ENCODE measurements around the gene HDAC10.

Gene HDAC10

DNA sequence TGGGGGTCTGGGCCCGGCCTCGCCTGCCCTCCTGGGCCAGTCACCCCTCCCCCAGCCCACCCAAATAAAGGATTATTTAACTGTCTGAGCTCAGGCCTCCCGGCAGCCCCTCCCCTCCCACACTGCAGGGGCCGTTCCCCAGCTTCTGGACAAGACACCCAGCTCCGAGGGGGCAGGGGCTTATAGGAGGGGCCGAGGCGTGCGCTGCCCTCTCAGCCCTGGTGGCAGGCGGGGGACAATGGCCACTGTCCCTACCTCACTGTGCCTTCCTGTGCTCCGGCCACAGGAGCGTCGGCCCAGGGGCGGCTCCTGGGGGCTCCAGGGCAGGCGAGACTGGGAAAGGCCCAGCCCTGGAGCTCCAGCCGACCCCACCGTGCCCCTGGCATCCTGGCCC lies 52.4 kb downstream of the HDAC10 start:
- no peak for DNase-seq

DNA sequence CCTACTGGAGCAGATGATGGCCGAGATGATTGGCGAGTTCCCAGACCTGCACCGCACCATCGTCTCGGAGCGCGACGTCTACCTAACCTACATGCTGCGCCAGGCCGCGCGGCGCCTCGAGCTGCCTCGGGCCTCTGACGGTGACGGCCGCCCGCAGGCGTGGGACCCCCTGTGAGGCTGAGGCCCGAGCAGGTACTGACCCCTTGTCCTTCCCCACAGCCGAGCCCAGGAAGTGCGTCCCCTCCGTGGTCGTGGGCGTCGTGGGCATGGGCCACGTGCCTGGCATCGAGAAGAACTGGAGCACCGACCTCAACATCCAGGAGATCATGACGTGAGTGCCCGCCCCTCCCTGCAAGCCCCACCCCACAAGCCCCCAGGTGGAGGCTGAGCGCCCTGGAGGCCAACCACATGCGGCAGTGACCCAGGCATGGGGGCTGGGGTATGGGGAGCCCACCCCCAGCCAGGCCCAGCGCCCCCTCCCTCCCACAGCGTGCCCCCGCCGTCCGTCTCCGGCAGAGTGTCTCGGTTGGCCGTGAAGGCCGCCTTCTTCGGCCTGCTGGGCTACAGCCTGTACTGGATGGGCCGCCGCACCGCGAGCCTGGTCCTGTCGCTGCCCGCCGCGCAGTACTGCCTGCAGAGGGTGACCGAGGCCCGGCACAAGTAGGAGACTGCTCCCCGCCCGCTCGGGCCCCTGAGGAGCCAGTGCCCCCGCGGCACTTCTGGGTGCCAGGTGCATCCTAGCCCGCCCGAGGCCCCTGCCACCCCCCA lies 53.0 kb downstream of the HDAC10 start:
- DNase-seq: no peak

DNA sequence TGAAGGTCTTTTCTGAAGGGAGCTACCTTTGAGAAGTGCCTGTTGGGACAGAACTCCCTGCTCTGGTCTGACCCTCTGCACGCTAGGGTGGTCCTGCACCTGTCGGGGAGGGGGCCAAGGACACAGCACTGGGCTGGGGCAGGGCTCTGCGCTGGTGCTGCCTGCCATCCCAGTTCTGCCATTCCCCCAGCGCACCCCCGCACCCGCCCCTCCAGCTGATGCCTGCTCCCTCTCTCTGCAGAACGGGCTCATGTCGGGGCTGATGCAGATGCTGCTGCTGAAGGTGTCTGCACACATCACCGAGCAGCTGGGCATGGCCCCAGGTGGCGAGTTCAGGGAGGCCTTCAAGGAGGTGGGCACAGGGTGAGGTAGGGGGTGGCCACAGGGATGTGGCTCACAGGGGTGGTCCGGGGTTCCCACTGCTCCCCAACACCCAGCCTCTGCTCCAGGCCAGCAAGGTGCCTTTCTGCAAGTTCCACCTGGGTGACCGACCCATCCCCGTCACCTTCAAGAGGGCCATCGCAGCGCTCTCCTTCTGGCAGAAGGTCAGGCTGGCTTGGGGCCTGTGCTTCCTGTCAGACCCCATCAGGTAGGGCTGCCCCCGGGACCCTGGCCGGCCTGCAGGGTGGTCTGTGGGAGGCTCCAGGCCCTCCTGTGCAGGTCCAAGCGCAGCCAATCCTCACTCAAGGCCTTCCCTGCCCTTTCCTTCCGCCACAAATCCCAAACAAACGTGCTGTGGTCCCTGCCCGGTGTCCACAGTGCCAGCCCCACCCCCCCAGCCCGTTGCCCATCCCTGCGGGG lies 53.9 kb downstream of the HDAC10 start:
- no peak for DNase-seq

DNA sequence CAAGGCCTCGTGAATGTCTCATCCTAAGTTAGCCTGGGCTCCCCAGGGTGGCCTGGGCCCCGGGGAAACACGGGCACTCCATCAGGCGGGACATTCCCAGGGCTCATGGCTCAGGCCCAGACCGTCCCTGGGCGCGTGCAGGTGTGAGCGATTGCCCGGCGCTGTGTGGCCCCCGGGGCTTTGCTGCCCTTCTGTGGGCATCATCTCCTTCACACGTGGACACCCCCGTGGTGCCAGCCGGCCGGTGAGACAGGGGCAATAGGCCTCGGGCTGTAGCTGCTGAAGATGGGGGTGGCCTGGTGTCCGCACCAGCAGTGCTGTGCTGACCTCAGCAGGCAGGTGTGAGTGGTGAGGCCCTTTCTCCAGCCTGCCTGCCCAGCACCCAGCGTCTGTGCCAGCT lies 54.8 kb downstream of the HDAC10 start:
- no peak for DNase-seq
